HFFc6 (cell line): ENCODE results near the gene SHLD1. TPM values are rescaled to one million over a fixed set of nuclear protein-coding genes. Genes with fewer than 3 reads are reported as not detected.

Source experiments
- DNase-seq: peaks from one replicate; pipeline ENCODE4 v3.0.0-alpha.2; 2018
- H3K27ac Mint-ChIP-seq: 2 replicates; pipeline ENCODE4 v1.8.0; 2020; ENCODE audit warnings: mild to moderate bottlenecking, mixed read lengths
- H3K27me3 Mint-ChIP-seq: 2 replicates; pipeline ENCODE4 v1.8.0; 2021; ENCODE audit warnings: mild to moderate bottlenecking, moderate library complexity, mixed read lengths; ENCODE audit not compliant: insufficient read depth
- H3K36me3 Mint-ChIP-seq: 2 replicates; pipeline ENCODE4 v1.8.0; 2021; ENCODE audit warnings: low read depth, mixed read lengths
- H3K4me1 Mint-ChIP-seq: 2 replicates; pipeline ENCODE4 v1.8.0; 2020; ENCODE audit warnings: low read depth, mixed read lengths
- H3K4me3 Mint-ChIP-seq: 2 replicates; pipeline ENCODE4 v1.8.0; 2020; ENCODE audit warnings: mild to moderate bottlenecking, moderate library complexity, mixed read lengths
- H3K9me3 Mint-ChIP-seq: 2 replicates; pipeline ENCODE4 v1.8.0; 2020; ENCODE audit warnings: mild to moderate bottlenecking, mixed read lengths
- total RNA-seq, 6 experiments: library from RNA; stranded (reverse); fragmentation: NEBNext Ultra II Directional; extraction: Animal tissue kit (Norgen Biotek cat#: 25700); gene quantifications; 2 replicates in 1 of 6; 3 replicates in 5 of 6; pipeline ENCODE4 v1.2.3, GENCODE V29; 2021
- TF ChIP-seq, protein P1 (sequence below): fragments of 200-600 bp; sonication (generic); IDR thresholded peaks from 2 replicates; pipeline ENCODE4 v1.5.0; 2021; ENCODE audit warnings: antibody characterized with exemption, mild to moderate bottlenecking

Gene SHLD1
- total RNA-seq, 6 experiments from 2014 or later, result 3.5 to 4.4 (median 3.8) TPM

DNA sequence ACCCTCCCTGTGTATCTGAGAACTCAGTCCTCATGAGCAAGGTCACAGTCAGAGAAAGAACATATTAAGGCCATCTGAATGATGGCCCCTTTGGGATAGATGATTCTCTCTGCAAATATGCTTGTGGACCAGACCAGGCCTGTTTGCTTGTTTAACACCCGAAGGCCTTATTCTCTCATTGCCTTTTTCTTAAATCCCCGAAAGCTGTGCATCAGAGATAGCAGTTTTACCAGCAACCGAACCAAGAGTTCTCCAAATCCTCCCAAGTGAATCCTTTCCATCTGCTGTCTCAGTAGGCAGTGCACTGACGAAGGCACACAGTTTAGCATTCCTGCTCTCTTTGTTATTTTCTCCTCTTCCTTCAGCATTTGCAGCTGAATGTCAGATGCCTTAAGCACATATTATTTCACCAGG is 120.4 kb downstream of the SHLD1 start:
- DNase-seq, result no peak

DNA sequence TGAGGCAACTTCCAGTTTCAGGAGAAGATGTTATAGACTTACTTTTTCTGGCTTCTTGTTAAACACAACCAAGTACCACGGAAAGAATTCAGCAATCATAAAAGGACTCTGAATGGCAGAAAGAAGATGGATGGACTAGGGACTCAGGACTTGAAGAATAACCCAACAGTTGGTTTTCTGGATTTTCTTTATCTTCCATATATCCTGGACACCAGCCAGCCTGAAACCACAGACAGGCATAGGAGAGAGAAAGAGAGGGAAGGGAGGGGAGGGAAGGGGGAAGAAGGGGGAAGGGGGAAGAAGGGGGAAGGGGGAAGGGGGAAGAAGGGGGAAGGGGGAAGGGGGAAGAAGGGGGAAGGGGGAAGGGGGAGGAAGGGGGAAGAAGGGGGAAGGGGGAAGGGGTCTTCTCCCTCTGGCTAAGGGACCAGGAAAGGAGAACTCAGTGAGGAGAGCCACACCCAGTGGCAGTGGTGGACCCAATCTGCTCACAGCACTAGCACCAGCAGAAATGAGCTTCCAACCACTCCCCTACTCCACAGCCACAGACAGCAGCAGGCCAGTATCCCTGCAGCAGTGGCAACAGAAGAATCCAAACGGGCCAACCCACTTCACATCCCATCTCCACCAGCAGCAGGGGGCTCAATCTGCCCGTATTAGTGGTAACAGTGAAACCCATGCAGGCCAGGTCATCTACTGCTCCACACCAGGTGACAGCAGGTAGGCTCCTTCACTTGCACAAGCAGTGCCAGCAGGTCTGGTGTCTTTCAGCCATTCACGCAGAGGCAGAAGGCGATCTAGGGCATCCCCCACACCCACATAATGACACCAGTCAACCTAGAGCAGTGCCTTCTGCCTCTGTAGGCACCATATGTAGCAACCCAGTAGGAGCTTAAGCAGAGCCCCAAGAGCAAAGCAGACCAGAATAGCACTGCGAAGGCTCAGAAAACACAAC is 121.5 kb downstream of the SHLD1 start:
- H3K27me3 Mint-ChIP-seq, result peaks cover 7% of the 10 kb centered on the region
- DNase-seq, result no peak
- H3K9me3 Mint-ChIP-seq, result no peaks in the 10 kb centered on the region
- TF ChIP-seq, protein P1, sequence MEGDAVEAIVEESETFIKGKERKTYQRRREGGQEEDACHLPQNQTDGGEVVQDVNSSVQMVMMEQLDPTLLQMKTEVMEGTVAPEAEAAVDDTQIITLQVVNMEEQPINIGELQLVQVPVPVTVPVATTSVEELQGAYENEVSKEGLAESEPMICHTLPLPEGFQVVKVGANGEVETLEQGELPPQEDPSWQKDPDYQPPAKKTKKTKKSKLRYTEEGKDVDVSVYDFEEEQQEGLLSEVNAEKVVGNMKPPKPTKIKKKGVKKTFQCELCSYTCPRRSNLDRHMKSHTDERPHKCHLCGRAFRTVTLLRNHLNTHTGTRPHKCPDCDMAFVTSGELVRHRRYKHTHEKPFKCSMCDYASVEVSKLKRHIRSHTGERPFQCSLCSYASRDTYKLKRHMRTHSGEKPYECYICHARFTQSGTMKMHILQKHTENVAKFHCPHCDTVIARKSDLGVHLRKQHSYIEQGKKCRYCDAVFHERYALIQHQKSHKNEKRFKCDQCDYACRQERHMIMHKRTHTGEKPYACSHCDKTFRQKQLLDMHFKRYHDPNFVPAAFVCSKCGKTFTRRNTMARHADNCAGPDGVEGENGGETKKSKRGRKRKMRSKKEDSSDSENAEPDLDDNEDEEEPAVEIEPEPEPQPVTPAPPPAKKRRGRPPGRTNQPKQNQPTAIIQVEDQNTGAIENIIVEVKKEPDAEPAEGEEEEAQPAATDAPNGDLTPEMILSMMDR, result no peak
- H3K27ac Mint-ChIP-seq, result no peak overlapping the region
- H3K4me3 Mint-ChIP-seq, result no peak overlapping the region
- H3K4me1 Mint-ChIP-seq, result peaks cover 4% of the 10 kb centered on the region; the same call in 1 of the 2 replicates
- H3K36me3 Mint-ChIP-seq, result no peaks in the 10 kb centered on the region

More for the DNA sequence above, 120.4 kb downstream of the SHLD1 start:
- H3K27me3 Mint-ChIP-seq, result peaks cover 7% of the 10 kb centered on the region
- H3K4me1 Mint-ChIP-seq, result peaks cover 6% of the 10 kb centered on the region
- no peak overlapping the region for H3K27ac Mint-ChIP-seq
- H3K9me3 Mint-ChIP-seq, result no peaks in the 10 kb centered on the region
- H3K4me3 Mint-ChIP-seq, result no peak overlapping the region
- TF ChIP-seq, protein P1, result no peak
- H3K36me3 Mint-ChIP-seq, result no peaks in the 10 kb centered on the region

DNA sequence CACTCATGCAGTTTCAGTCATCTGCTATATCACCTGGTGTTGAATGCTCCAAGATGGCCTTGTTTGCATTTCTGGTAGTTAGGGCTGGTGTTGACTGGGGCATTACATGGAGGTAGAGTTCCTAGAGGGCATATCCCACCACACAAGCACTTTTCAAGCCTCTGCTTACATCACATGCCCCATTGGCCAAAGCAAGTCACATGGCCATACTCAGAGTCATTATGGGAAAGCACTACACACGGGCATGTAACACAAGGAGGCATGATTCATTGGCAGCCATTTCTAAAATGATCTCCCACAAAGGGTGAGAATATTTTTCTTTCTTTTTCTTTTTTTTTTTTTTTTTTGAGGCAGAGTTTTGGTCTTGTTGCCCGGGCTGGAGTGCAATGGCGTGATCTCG is 126.9 kb downstream of the SHLD1 start:
- TF ChIP-seq, protein P1, result no peak
- H3K27ac Mint-ChIP-seq, result no peak overlapping the region
- no peak overlapping the region for H3K4me3 Mint-ChIP-seq
- H3K36me3 Mint-ChIP-seq, result no peaks in the 10 kb centered on the region
- H3K27me3 Mint-ChIP-seq, result peaks cover 8% of the 10 kb centered on the region; the same call in 1 of the 2 replicates
- DNase-seq, result no peak
- H3K9me3 Mint-ChIP-seq, result no peaks in the 10 kb centered on the region
- peaks cover 7% of the 10 kb centered on the region; the same call in 1 of the 2 replicates for H3K4me1 Mint-ChIP-seq

DNA sequence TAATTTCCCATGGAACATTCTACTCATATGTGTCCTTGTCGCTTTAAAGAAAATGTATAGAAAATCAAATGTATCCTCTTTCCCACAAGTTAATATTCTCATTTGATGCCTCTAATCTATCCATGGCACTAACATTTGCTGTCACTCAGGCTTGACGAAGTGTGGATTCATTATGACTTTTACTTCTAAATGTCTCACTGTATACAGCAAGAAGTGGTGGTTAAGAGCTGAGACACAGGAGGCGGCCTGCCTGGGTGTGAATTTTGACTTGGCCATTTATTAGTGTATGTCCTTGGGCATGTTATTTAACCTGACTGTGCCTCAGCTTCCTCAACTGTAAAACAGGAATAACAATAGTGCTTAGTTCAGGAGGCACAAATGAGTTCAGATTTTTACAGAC is 130.1 kb downstream of the SHLD1 start:
- TF ChIP-seq, protein P1, result no peak
- H3K36me3 Mint-ChIP-seq, result no peaks in the 10 kb centered on the region
- peaks cover 23% of the 10 kb centered on the region; the same call in 1 of the 2 replicates for H3K27me3 Mint-ChIP-seq
- H3K4me1 Mint-ChIP-seq, result peaks cover 8% of the 10 kb centered on the region; the same call in 1 of the 2 replicates
- H3K27ac Mint-ChIP-seq, result no peak overlapping the region
- DNase-seq, result no peak
- no peak overlapping the region for H3K4me3 Mint-ChIP-seq
- no peaks in the 10 kb centered on the region for H3K9me3 Mint-ChIP-seq

DNA sequence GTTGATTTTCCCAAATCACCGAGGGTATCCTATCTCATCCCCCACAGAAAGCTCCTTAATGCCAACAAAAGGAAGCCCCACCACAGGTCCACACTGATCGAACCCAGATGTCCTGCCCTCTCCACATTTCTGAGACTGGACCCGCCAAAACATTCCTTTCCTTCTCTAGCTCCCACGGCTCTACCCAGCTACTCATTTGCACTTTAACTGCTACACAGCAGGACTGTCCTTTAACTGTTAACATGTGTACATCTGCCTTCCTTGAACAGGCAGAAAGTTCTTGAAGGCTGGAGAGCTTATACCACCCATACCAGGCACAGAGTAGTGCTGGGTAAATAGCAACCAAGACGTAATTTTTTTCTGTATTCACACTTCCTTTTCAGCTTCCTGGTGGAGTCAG is 131.5 kb downstream of the SHLD1 start:
- Mint-ChIP-seq H3K27me3 (peaks cover 27% of the 10 kb centered on the region), H3K9me3 (no peaks in the 10 kb centered on the region), H3K36me3 (no peaks in the 10 kb centered on the region), H3K4me1 (peaks cover 8% of the 10 kb centered on the region; the same call in 1 of the 2 replicates), H3K27ac (no peak overlapping the region), H3K4me3 (no peak overlapping the region; the same call in 1 of the 2 replicates)
- TF ChIP-seq, protein P1, result no peak
- DNase-seq, result no peak
